GM21737 (cell line): ENCODE results near the gene GPSM3.
"Not testable (repeated sequence)": the region's sequence is repeated elsewhere in the genome, so short reads cannot be mapped to it uniquely, and the experiment has no call there.

ENCODE experiments used
- ATAC-seq: cut with Tn5 transposase; IDR thresholded peaks from one replicate; pipeline ENCODE4 v1.9.1; 2021; ENCODE audit warnings: mild to moderate bottlenecking, moderate library complexity; ENCODE audit not compliant: unreplicated experiment

GPSM3 gene

GRCh38 chr6:32188381-32189068 is 3.9 kb downstream of the GPSM3 start:
- ATAC-seq = no peak

- not testable (repeated sequence) for ATAC-seq
Observed at GRCh38 chr6:32187725-32188380, 4.6 kb downstream of the GPSM3 start.

GRCh38 chr6:32187009-32187709 is 5.3 kb downstream of the GPSM3 start:
- ATAC-seq = no peak

GRCh38 chr6:32186151-32186840 is 6.1 kb downstream of the GPSM3 start:
- ATAC-seq = not testable (repeated sequence)

GRCh38 chr6:32185681-32186131 is 6.7 kb downstream of the GPSM3 start:
- not testable (repeated sequence) for ATAC-seq

- no peak for ATAC-seq
Observed at GRCh38 chr6:32184084-32184640, 8.3 kb downstream of the GPSM3 start, which contains the start of gene AGER. TSS of gene AGER (minus strand) at chr6:32184253. CDS start at chr6:32184222, 31 bp downstream.

- ATAC-seq = no peak
Observed at GRCh38 chr6:32183483-32184083, 8.9 kb downstream of the GPSM3 start.

GRCh38 chr6:32183030-32183429 is 9.4 kb downstream of the GPSM3 start:
- ATAC-seq = no peak

- no peak for ATAC-seq
Observed at GRCh38 chr6:32182555-32182981, 9.9 kb downstream of the GPSM3 start.

GRCh38 chr6:32181915-32182529 is 10.4 kb downstream of the GPSM3 start:
- ATAC-seq = no peak

- ATAC-seq = no peak
Observed at GRCh38 chr6:32181148-32181702, 11.2 kb downstream of the GPSM3 start.

- ATAC-seq = no peak
Observed at GRCh38 chr6:32179766-32180405, 12.6 kb downstream of the GPSM3 start.

- ATAC-seq = no peak
Observed at GRCh38 chr6:32178547-32179440, 13.6 kb downstream of the GPSM3 start.

- peak; percentile 74 for ATAC-seq
Observed at GRCh38 chr6:32177788-32178546, 14.5 kb downstream of the GPSM3 start, which contains the start of gene RNF5. TSS of gene RNF5 (plus strand) at chr6:32178405. CDS start at chr6:32178512, 107 bp downstream.

- ATAC-seq = peak; percentile 1
Observed at GRCh38 chr6:32177183-32177787, 15.2 kb downstream of the GPSM3 start.

- ATAC-seq = no peak
Observed at GRCh38 chr6:32176476-32177182, 15.8 kb downstream of the GPSM3 start.
